Stimulated activated memory B cell treated with anti-CD40 and anti-IgM and Interleukin-4, amounts not matched to agents 10 μg/mL and 1 μg/mL and 100 μg/mL, for 72 hours (primary cell): ENCODE data around the gene RBM10.
"Not testable (repeated sequence)": the region's sequence is repeated elsewhere in the genome, so short reads cannot be mapped to it uniquely, and the experiment has no call there.

Experiments
- ATAC-seq: fragments of 150-1000 bp; cut with Tn5 transposase; 2 replicates; pipeline ENCODE4 v1.10.0; 2021
- H3K27ac Mint-ChIP-seq: one replicate; pipeline ENCODE4 v1.8.0; 2022; ENCODE audit warnings: mild to moderate bottlenecking, mixed read lengths
- H3K27me3 Mint-ChIP-seq: one replicate; pipeline ENCODE4 v1.8.0; 2022; ENCODE audit warnings: mixed read lengths
- H3K36me3 Mint-ChIP-seq: one replicate; pipeline ENCODE4 v1.8.0; 2022; ENCODE audit warnings: mixed read lengths
- H3K4me1 Mint-ChIP-seq: one replicate; pipeline ENCODE4 v1.8.0; 2022; ENCODE audit warnings: mixed read lengths
- H3K4me3 Mint-ChIP-seq: one replicate; pipeline ENCODE4 v1.8.0; 2022; ENCODE audit warnings: mild to moderate bottlenecking, moderate library complexity, mixed read lengths
- H3K9me3 Mint-ChIP-seq: one replicate; pipeline ENCODE4 v1.8.0; 2022; ENCODE audit warnings: mixed read lengths

Gene RBM10

GRCh38 chrX:47144626-47145394, at the start of gene RBM10, which contains the start of gene NDUFB11:
Gene RBM10 (plus strand): TSS chrX:47145221. CDS start chrX:47147482, 2,261 bp downstream.
Gene NDUFB11 (minus strand): TSS chrX:47144702. CDS start chrX:47144679, 23 bp downstream.
- H3K4me3 Mint-ChIP-seq, result peak within 1 kb of the TSS; percentile 99
- H3K36me3 Mint-ChIP-seq, result peaks cover 26% of the 10 kb centered on the region
- no peaks in the 10 kb centered on the region for H3K27me3 Mint-ChIP-seq
- no peaks in the 10 kb centered on the region for H3K9me3 Mint-ChIP-seq
- peaks cover 36% of the 10 kb centered on the region for H3K4me1 Mint-ChIP-seq
- peak; percentile 98 for ATAC-seq
- peak within 1 kb of the TSS; percentile 99 for H3K27ac Mint-ChIP-seq

DNA sequence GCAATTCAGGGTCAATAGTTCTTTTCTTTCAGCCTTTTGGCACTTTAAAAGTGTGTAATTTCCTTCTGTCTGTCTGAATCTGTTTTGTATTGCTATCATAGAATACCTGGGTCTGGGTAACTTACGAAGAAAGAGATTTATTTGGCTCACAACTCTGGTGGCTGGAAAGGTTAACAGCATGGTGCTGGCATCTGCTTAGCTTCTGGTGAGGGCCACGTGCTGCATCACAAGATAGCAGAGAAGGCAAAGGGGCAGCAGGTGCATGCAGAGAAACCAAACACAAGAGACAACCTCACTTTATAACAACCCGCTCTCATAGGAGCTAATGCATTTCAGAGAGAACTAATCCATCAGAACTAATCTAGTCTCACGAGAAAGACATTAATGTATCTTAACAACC, 48.0 kb upstream of the RBM10 start:
- ATAC-seq, result no peak
- H3K4me3 Mint-ChIP-seq, result no peak overlapping the region
- no peaks in the 10 kb centered on the region for H3K9me3 Mint-ChIP-seq
- no peak overlapping the region for H3K27ac Mint-ChIP-seq
- H3K36me3 Mint-ChIP-seq, result peaks cover 8% of the 10 kb centered on the region
- H3K4me1 Mint-ChIP-seq, result no peaks in the 10 kb centered on the region
- no peaks in the 10 kb centered on the region for H3K27me3 Mint-ChIP-seq

- H3K36me3 Mint-ChIP-seq, result peaks cover 8% of the 10 kb centered on the region
- H3K4me3 Mint-ChIP-seq, result no peak overlapping the region
- H3K27ac Mint-ChIP-seq, result no peak overlapping the region
- H3K9me3 Mint-ChIP-seq, result no peaks in the 10 kb centered on the region
- no peak for ATAC-seq
- H3K4me1 Mint-ChIP-seq, result no peaks in the 10 kb centered on the region
- no peaks in the 10 kb centered on the region for H3K27me3 Mint-ChIP-seq
Measured at GRCh38 chrX:47098338-47099094, 46.5 kb upstream of the RBM10 start.

- Mint-ChIP-seq H3K4me3 (no peak overlapping the region), H3K27me3 (no peaks in the 10 kb centered on the region), H3K27ac (no peak overlapping the region), H3K9me3 (no peaks in the 10 kb centered on the region), H3K4me1 (no peaks in the 10 kb centered on the region), H3K36me3 (peaks cover 8% of the 10 kb centered on the region)
- ATAC-seq, result no peak
Measured at GRCh38 chrX:47101206-47101605, 43.8 kb upstream of the RBM10 start.

DNA sequence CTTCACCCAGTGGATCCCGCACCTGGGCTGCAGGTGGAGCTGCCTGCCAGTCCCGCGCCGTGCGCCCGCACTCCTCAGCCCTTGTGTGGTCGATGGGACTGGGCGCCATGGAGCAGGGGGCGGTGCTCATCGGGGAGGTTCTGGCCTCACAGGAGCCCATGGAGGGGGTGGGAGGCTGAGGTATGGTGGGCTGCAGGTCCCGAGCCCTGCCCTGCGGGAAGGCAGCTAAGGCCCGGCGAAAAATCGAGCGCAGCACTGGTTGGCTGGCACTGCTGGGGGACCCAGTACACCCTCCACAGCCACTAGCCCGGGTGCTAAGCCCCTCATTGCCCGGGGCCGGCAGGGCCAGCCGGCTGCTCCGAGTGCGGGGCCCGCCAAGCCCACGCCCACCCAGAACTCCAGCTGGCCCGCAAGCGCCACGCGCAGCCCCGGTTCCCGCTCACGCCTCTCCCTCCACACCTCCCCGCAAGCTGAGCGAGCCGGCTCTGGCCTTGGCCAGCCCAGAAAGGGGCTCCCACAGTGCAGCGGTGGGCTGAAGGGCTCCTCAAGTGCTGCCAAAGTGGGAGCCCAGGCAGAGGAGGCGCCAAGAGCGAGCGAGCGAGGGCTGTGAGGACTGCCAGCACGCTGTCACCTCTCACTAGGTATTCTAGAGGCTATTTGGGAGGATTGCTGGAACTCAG, 33.9 kb upstream of the RBM10 start:
- not testable (repeated sequence) for H3K36me3 Mint-ChIP-seq, H3K4me1 Mint-ChIP-seq, H3K27ac Mint-ChIP-seq, H3K4me3 Mint-ChIP-seq, H3K27me3 Mint-ChIP-seq, ATAC-seq, H3K9me3 Mint-ChIP-seq

DNA sequence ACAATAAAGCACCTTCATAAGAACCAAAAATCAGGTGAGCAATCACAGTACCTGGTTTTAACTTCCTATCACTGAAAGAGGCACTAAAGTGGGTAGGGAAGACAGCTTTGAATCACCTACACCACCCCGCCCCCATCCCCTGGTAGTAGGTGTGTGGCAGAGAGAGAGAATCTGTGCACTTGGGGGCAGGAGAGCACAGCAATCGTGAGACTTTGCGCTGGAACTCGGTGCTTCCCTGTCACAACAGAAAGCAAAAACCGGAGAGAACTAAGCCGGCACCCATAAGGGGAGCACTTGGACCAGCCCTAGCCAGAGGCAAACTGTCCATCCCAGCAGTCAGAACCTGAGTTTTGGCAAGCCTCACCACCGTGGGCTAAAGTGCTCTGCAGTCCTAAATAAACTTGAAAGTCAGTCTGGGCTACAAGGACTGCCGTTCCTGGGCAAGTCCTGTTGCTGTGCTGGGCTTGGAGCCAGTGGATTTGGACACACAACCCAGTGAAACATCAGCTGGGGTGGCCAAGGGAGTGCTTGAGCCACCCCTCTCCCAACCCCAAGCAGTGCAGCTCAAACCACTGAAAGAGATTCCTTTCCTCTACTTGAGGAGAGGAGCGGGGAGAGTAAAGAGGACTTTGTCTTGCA, 32.6 kb upstream of the RBM10 start:
- H3K9me3 Mint-ChIP-seq, result no peaks in the 10 kb centered on the region
- no peaks in the 10 kb centered on the region for H3K4me1 Mint-ChIP-seq
- H3K36me3 Mint-ChIP-seq, result no peaks in the 10 kb centered on the region
- no peak for ATAC-seq
- H3K27me3 Mint-ChIP-seq, result no peaks in the 10 kb centered on the region
- no peak overlapping the region for H3K4me3 Mint-ChIP-seq
- no peak overlapping the region for H3K27ac Mint-ChIP-seq

DNA sequence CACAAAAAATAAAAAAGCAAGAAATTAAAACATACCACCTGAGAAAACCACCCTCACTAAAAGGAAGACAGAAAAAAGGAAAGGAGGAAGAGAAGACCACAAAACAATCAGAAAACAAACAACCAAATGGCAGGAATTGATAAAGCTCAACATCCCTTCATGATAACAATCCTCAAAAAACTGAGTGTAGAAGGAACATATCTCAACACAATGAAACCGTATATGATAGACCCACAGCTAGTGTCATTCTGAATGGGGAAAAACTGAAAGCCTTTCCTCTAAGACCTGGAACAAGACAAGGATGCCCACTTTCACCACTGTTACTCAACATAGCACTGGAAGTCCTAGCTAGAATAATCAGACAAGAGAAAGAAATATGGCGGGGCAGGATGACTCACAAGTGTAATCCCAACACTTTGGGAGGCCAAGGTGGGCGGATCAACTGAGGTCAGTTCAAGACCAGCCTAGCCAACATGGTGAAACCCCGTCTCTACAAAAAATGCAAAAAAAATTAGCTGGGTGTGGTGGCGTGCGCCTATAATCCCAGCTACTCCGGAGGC, 28.4 kb upstream of the RBM10 start:
- not testable (repeated sequence) for ATAC-seq

DNA sequence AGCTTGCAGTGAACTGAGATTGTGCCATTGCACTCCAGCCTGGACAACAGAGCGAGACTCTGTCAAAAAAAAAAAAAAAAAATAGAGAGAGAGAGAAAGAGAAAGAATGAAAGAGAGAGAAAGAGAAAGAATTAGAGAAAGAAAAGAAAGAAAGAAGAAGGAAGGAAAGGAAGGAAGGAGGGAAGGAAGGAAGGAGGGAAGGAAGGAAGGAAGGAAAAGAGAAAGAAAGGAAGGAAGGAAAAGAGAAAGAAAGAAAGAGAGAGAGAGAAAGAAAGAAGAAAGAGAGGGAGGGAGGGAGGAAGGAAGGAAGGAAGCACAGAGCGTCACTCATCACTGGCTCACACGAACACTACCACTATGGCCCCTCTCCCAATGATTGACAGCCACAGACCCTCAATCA, 20.6 kb upstream of the RBM10 start:
- H3K4me3 Mint-ChIP-seq, H3K36me3 Mint-ChIP-seq, ATAC-seq, H3K4me1 Mint-ChIP-seq, H3K27me3 Mint-ChIP-seq, H3K9me3 Mint-ChIP-seq, H3K27ac Mint-ChIP-seq: not testable (repeated sequence)

More for the DNA sequence above, 28.4 kb upstream of the RBM10 start:
- not testable (repeated sequence) for H3K36me3 Mint-ChIP-seq, H3K27me3 Mint-ChIP-seq, H3K4me3 Mint-ChIP-seq, H3K4me1 Mint-ChIP-seq, H3K9me3 Mint-ChIP-seq, H3K27ac Mint-ChIP-seq

DNA sequence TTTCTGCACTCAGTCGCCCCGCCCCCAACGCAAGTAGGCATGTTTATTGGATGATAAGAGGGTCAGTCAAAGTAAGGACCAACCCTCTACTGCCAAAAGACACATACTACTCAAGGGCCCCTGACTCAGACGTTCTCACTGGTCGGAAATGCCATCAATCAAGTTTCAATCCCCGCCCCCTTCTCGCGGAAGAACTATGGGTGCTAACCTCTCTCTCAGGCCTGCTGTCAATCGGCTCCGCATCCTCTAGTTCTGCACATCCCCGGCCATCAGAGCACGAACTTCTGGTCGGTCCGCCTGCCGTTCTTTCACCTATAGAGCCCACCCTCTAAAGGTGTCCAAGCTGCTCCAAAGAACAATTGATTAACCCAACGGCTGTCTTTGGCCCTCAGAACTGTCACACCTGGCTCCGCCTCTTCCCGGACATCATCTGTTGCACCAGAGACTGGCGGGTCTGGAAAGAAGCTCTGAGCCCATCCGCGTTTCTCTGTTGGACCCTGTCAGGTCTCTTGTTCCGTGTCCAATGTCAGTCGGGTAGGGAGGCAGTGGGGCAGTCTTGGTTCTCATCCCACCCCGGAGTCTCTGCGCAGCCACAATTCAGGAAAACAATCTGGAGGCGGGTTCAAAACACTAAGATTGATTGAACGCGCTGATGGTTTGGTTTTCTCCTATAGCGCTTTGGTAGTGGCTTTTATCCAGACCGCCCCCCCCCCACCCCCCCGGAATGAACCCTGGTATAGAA, 15.7 kb upstream of the RBM10 start:
- H3K27ac Mint-ChIP-seq, result peak overlapping the region; percentile 95
- H3K4me3 Mint-ChIP-seq, result peak overlapping the region; percentile 99
- peak; percentile 100 for ATAC-seq
- no peaks in the 10 kb centered on the region for H3K27me3 Mint-ChIP-seq
- no peaks in the 10 kb centered on the region for H3K36me3 Mint-ChIP-seq
- H3K4me1 Mint-ChIP-seq, result no peaks in the 10 kb centered on the region
- H3K9me3 Mint-ChIP-seq, result no peaks in the 10 kb centered on the region

DNA sequence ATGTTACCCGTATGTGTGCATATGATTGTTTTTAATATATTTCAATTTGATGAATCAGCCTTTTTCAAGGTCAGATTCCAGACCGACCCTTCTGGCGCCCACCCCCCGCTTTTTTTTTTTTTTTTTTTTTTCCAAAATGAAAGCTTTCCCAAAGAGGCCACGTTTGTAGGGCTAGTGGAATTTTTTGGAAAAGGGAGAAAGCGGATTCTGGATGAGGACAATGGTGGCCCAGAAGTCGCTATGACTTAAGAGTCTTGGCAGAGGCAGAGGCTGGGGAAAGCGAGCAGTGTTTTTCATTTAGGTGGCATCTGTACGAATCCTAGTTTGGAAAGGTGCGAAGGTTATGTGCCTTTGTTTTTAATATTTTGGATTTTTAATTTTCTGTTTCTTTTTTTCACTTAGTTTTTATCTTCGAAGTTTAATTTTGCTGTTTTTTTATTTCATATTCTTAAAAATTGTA, 15.1 kb upstream of the RBM10 start:
- H3K27ac Mint-ChIP-seq, result peak overlapping the region; percentile 95
- no peaks in the 10 kb centered on the region for H3K36me3 Mint-ChIP-seq
- no peaks in the 10 kb centered on the region for H3K9me3 Mint-ChIP-seq
- H3K4me3 Mint-ChIP-seq, result peak overlapping the region; percentile 99
- H3K4me1 Mint-ChIP-seq, result no peaks in the 10 kb centered on the region
- no peaks in the 10 kb centered on the region for H3K27me3 Mint-ChIP-seq
- ATAC-seq, result no peak

- H3K4me1 Mint-ChIP-seq, result no peaks in the 10 kb centered on the region
- H3K27me3 Mint-ChIP-seq, result no peaks in the 10 kb centered on the region
- no peak overlapping the region for H3K27ac Mint-ChIP-seq
- no peaks in the 10 kb centered on the region for H3K9me3 Mint-ChIP-seq
- ATAC-seq, result no peak
- H3K36me3 Mint-ChIP-seq, result no peaks in the 10 kb centered on the region
- H3K4me3 Mint-ChIP-seq, result no peak overlapping the region
Measured at GRCh38 chrX:47133493-47133892, 11.5 kb upstream of the RBM10 start.

GRCh38 chrX:47135650-47136049, 9.4 kb upstream of the RBM10 start:
- H3K9me3 Mint-ChIP-seq, ATAC-seq, H3K4me1 Mint-ChIP-seq, H3K27ac Mint-ChIP-seq, H3K4me3 Mint-ChIP-seq, H3K27me3 Mint-ChIP-seq, H3K36me3 Mint-ChIP-seq: not testable (repeated sequence)

- peaks cover 18% of the 10 kb centered on the region for H3K36me3 Mint-ChIP-seq
- H3K27ac Mint-ChIP-seq, result no peak overlapping the region
- H3K4me3 Mint-ChIP-seq, result no peak overlapping the region
- H3K4me1 Mint-ChIP-seq, result peaks cover 16% of the 10 kb centered on the region
- no peak for ATAC-seq
- H3K9me3 Mint-ChIP-seq, result no peaks in the 10 kb centered on the region
- no peaks in the 10 kb centered on the region for H3K27me3 Mint-ChIP-seq
Measured at GRCh38 chrX:47138171-47138570, 6.8 kb upstream of the RBM10 start.

DNA sequence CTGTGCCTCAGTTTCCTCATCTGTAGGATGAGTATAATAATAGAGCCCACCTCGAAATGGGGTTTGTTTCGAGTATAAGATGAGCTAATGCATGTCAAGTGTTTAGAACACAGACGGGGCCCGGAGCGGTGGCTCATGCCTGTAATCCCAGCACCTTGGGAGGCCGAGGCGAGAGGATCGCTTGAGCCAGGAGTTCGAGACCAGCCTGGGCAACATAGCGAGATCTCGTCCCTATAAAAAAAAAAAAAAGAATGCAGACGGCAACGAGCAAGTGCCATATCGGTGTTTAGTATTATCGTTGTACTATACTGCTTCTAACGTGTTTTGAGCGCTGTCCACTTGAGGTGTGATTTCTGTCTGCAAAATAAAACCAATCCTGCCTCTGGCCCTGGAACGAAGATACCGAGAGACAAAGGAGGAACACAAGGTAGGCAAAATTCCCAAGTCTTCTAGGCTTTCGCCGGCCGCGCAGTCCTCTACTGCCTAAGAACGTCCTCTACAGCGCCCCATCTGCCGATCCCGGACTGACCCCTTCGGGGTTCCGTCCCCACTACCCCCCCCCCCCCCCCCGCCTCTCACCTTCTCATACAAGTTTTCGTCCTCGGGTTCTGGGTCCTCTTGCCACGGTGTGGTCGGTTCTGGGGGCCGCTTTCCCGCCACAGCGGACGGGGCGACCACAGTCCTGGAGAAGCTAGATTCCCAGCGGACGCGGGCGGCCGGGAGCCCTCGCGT, 961 bp upstream of the RBM10 start:
- peak; percentile 5 for ATAC-seq
- Mint-ChIP-seq H3K36me3 (peaks cover 26% of the 10 kb centered on the region), H3K27ac (peak overlapping the region; percentile 99), H3K9me3 (no peaks in the 10 kb centered on the region), H3K4me3 (peak overlapping the region; percentile 99), H3K27me3 (no peaks in the 10 kb centered on the region), H3K4me1 (peaks cover 36% of the 10 kb centered on the region)
